Sigmoid colon (tissue), 7 donors: ENCODE measurements around the gene DHCR7. TPM values are rescaled to one million over a fixed set of nuclear protein-coding genes. Genes with fewer than 3 reads are reported as not detected.

Source experiments
- DNase-seq: peaks from one replicate; pipeline ENCODE4 v3.0.0-alpha.2; 2019
- H3K27ac ChIP-seq, 4 donors: fragments of 200-600 bp; sonication (generic); one replicate each; pipeline ENCODE4 v1.5.1; 2016 to 2019; ENCODE audit warnings: mild to moderate bottlenecking in 1 of 4
- H3K27me3 ChIP-seq, 3 donors: fragments of 200-600 bp; sonication (generic); one replicate each; pipeline ENCODE4 v1.5.1; 2019; ENCODE audit warnings: mild to moderate bottlenecking in 1 of 3
- H3K36me3 ChIP-seq, 4 donors: fragments of 200-600 bp; sonication (generic); one replicate each; pipeline ENCODE4 v1.5.1; 2016 to 2019
- H3K4me1 ChIP-seq, 4 donors: fragments of 200-600 bp; sonication (generic); one replicate each; pipeline ENCODE4 v1.5.1; 2017 to 2019
- H3K4me3 ChIP-seq, 4 donors: fragments of 200-600 bp; sonication (generic); one replicate each; pipeline ENCODE4 v1.5.1; 2017 to 2019; ENCODE audit warnings: mild to moderate bottlenecking in 2 of 4, moderate library complexity in 1 of 4
- H3K9me3 ChIP-seq, 4 donors: fragments of 200-600 bp in 3 of 4; sonication (generic) in 3 of 4; one replicate each; pipeline versions ENCODE4 v1.5.1 to v1.6.1; 2013 to 2019
- EP300 ChIP-seq, 4 donors: sonication (generic); formaldehyde crosslinking; IDR thresholded peaks; one replicate each; pipeline ENCODE4 v1.6.1; 2017; ENCODE audit warnings: antibody characterized with exemption in 4 of 4
- POLR2A ChIP-seq, 2 donors: fragments of 450-650 bp; IDR thresholded peaks; one replicate each; pipeline ENCODE4 v1.6.1; 2016; ENCODE audit warnings: antibody characterized with exemption in 2 of 2, mild to moderate bottlenecking in 2 of 2, moderate library complexity in 2 of 2
- POLR2AphosphoS5 ChIP-seq, 4 donors: sonication (generic); formaldehyde crosslinking; IDR thresholded peaks; one replicate each; pipeline ENCODE4 v1.6.1; 2017; ENCODE audit warnings: antibody characterized with exemption in 4 of 4
- WGBS, 2 donors: extraction: QIAGEN DNeasy Blood & Tissue Kit; methylation state at CpG; one replicate each; pipeline ENCODE4 v1.1.7; 2013; 5-methylcytosine and 5-hydroxymethylcytosine counted together
- intact Hi-C: fragments of 100-400 bp; cut with DNase I; formaldehyde crosslinking; loops from one replicate; pipeline ENCODE4 v1.15.1; 2023
- polyA plus RNA-seq, 3 donors: library from polyadenylated mRNA; stranded (reverse); fragments of 200-250 nt; gene quantifications; one replicate each; pipeline ENCODE4 v1.2.3, GENCODE V29; 2013
- total RNA-seq, 4 donors: library from RNA; depleted of rRNA; stranded (reverse); fragments of >200 nt; gene quantifications; one replicate each; pipeline ENCODE4 v1.1.0, GENCODE V29; 2016
- TF ChIP-seq, protein P1 (sequence below), 4 experiments: fragments of 450-650 bp in 3 of 4; fragments of 200-600 bp in 1 of 4; IDR thresholded peaks; one replicate each; pipeline ENCODE4 v1.5.1; 2016 to 2019; ENCODE audit warnings: antibody characterized with exemption in 4 of 4, mild to moderate bottlenecking in 3 of 4, moderate library complexity in 2 of 4
- donor health status: healthy with polysubstance abuse.
- donor health status: Bipolar disorder and iron deficiency.
- donor health status: healthy.

DHCR7 gene
- total and polyA plus RNA-seq, 7 donors, result 2.4 to 54.2 (median 6.0) TPM

GRCh38 chr11:71432761-71433647 lies 15.2 kb downstream of the DHCR7 start:
- H3K9me3 ChIP-seq, result peaks cover 0 to 2% (median 0%) of the 10 kb centered on the region in 4 donors
- WGBS, 2 donors, result 68 to 77% methylated on average over 7 of the region's 7 CpGs
- H3K4me3 ChIP-seq, result no peak overlapping the region
- no peaks in the 10 kb centered on the region for H3K27me3 ChIP-seq
- DNase-seq, result no peak
- intact Hi-C loops, result no loop called here
- H3K4me1 ChIP-seq, result no peaks in the 10 kb centered on the region
- no peak for TF ChIP-seq POLR2AphosphoS5 (IDR thresholded peaks at IDR 0.05)
- no peak for TF ChIP-seq POLR2A (IDR thresholded peaks at IDR 0.05)
- no peak for TF ChIP-seq EP300 (IDR thresholded peaks at IDR 0.05)
- TF ChIP-seq, protein P1, sequence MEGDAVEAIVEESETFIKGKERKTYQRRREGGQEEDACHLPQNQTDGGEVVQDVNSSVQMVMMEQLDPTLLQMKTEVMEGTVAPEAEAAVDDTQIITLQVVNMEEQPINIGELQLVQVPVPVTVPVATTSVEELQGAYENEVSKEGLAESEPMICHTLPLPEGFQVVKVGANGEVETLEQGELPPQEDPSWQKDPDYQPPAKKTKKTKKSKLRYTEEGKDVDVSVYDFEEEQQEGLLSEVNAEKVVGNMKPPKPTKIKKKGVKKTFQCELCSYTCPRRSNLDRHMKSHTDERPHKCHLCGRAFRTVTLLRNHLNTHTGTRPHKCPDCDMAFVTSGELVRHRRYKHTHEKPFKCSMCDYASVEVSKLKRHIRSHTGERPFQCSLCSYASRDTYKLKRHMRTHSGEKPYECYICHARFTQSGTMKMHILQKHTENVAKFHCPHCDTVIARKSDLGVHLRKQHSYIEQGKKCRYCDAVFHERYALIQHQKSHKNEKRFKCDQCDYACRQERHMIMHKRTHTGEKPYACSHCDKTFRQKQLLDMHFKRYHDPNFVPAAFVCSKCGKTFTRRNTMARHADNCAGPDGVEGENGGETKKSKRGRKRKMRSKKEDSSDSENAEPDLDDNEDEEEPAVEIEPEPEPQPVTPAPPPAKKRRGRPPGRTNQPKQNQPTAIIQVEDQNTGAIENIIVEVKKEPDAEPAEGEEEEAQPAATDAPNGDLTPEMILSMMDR (IDR thresholded peaks at IDR 0.05), result no peak
- peak overlapping the region in 2 of 4 donors; percentile 22 to 39 for H3K27ac ChIP-seq
- H3K36me3 ChIP-seq, result peaks cover 0 to 18% (median 0%) of the 10 kb centered on the region in 4 donors

GRCh38 chr11:71431271-71431670 lies 16.9 kb downstream of the DHCR7 start:
- Histone ChIP-seq H3K9me3 (peaks cover 0 to 2% (median 0%) of the 10 kb centered on the region in 4 donors), H3K27me3 (no peaks in the 10 kb centered on the region), H3K27ac (no peak overlapping the region), H3K4me3 (no peak overlapping the region), H3K4me1 (no peaks in the 10 kb centered on the region), H3K36me3 (peaks cover 0 to 8% (median 0%) of the 10 kb centered on the region in 4 donors)
- intact Hi-C loops, result no loop called here
- DNase-seq, result no peak
- TF ChIP-seq POLR2AphosphoS5 (IDR thresholded peaks at IDR 0.05), result no peak
- TF ChIP-seq, protein P1 (IDR thresholded peaks at IDR 0.05), result no peak
- no peak for TF ChIP-seq EP300 (IDR thresholded peaks at IDR 0.05)
- no peak for TF ChIP-seq POLR2A (IDR thresholded peaks at IDR 0.05)
- WGBS, 2 donors, result 70 to 81% methylated on average over 7 of the region's 7 CpGs

DNA sequence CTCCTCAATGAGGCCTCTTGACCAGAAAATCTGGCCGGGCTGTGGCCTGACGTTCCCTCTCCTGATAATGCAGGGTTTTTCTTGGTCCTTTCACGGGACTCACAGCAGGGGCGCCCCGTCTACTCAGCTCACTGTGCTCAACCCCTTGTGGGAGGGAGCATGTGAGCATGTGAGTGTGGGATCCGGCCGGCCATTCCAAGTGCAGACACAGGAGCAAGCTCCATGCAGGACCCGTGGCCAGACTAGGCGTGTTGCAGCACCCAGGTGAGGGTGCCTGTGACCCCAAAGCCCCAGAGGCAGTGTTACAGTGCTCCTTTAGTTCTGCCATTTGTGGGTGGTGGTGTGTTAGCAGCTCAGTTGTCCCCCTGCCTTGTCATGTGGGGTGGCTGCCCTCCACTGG lies 18.0 kb downstream of the DHCR7 start:
- WGBS, 2 donors, result 94 to 97% methylated on average over 9 of the region's 9 CpGs
- peaks cover 0 to 2% (median 0%) of the 10 kb centered on the region in 4 donors for H3K9me3 ChIP-seq
- no peak for DNase-seq
- no peak overlapping the region for H3K27ac ChIP-seq
- TF ChIP-seq EP300 (IDR thresholded peaks at IDR 0.05) (no peak), POLR2AphosphoS5 (IDR thresholded peaks at IDR 0.05) (no peak), POLR2A (IDR thresholded peaks at IDR 0.05) (no peak)
- TF ChIP-seq, protein P1 (IDR thresholded peaks at IDR 0.05), result no peak
- no peaks in the 10 kb centered on the region for H3K4me1 ChIP-seq
- no peaks in the 10 kb centered on the region for H3K27me3 ChIP-seq
- intact Hi-C loops, result no loop called here
- no peak overlapping the region for H3K4me3 ChIP-seq
- peaks cover 0 to 2% (median 0%) of the 10 kb centered on the region in 4 donors for H3K36me3 ChIP-seq

GRCh38 chr11:71429701-71430100 lies 18.5 kb downstream of the DHCR7 start:
- H3K27ac ChIP-seq, result no peak overlapping the region
- TF ChIP-seq, protein P1 (IDR thresholded peaks at IDR 0.05), result no peak
- TF ChIP-seq POLR2A (IDR thresholded peaks at IDR 0.05), result no peak
- TF ChIP-seq EP300 (IDR thresholded peaks at IDR 0.05), result no peak
- TF ChIP-seq POLR2AphosphoS5 (IDR thresholded peaks at IDR 0.05), result no peak
- intact Hi-C loops, result no loop called here
- DNase-seq, result no peak
- peaks cover 0 to 2% (median 0%) of the 10 kb centered on the region in 4 donors for H3K9me3 ChIP-seq
- 87 to 94% methylated on average over 6 of the region's 6 CpGs for WGBS, 2 donors
- no peaks in the 10 kb centered on the region for H3K4me1 ChIP-seq
- H3K4me3 ChIP-seq, result no peak overlapping the region
- H3K36me3 ChIP-seq, result no peaks in the 10 kb centered on the region
- no peaks in the 10 kb centered on the region for H3K27me3 ChIP-seq
